K562 (cell line): ENCODE measurements around the gene ATG14. TPM values are rescaled to one million over a fixed set of nuclear protein-coding genes. Genes with fewer than 3 reads are reported as not detected.
"Not testable (repeated sequence)": the region's sequence is repeated elsewhere in the genome, so short reads cannot be mapped to it uniquely, and the experiment has no call there.

ENCODE experiments used
- ATAC-seq: fragments of 200-7000 bp; cut with Tn5 transposase; 3 replicates; pipeline ENCODE4 v1.9.1; 2020; ENCODE audit warnings: moderate library complexity
- BruUV-seq: library from RNA; stranded (reverse); fragments of 400-500 nt; replicated peaks from 2 replicates; lab custom pipeline; 2021; lab: Mats Ljungman, UMichigan
- CTCF ChIA-PET: fragments of 300-600 bp; formaldehyde crosslinking; extraction: SDS; loops from one replicate; lab custom pipeline; 2021; ENCODE audit warnings: low intra/inter-chr PET ratio; lab: Yijun Ruan, JAX
- POLR2A ChIA-PET: fragments of 300-600, 350-650 bp; sonication (Branson Sonifier 250); formaldehyde crosslinking; extraction: SDS; loops from one replicate; lab custom pipeline; 2021; ENCODE audit warnings: antibody characterized with exemption, inconsistent platforms; lab: Yijun Ruan, JAX
- DNase-seq, 4 experiments: peaks; one replicate each; pipeline versions ENCODE4 v3.0.0 to v3.0.0-alpha.2; 2011 to 2018; ENCODE audit warnings: low spot score in 3 of 4, mixed read lengths in 3 of 4; ENCODE audit errors: extremely low read depth in 1 of 4
- FAIRE-seq: peaks from 2 replicates; lab custom pipeline; 2011; peaks lifted over from hg19 to GRCh38; lab: Jason Lieb, UNC
- H2AFZ ChIP-seq: 2 replicates; pipeline ENCODE4 v1.6.0; 2011; ENCODE audit warnings: low read depth, low read length, control low read depth, inconsistent platforms
- H3K27ac ChIP-seq: fragments of 200-600 bp; 3 replicates; pipeline ENCODE4 v1.8.0; 2011; ENCODE audit warnings: low read depth, mild to moderate bottlenecking, control low read depth, inconsistent platforms, low read length, moderate library complexity, mixed read lengths; ENCODE audit errors: extremely low read depth
- H3K27me3 ChIP-seq, 2 experiments: fragments of 300-600 bp in 1 of 2; 2 replicates in 1 of 2; 3 replicates in 1 of 2; pipeline versions ENCODE4 v1.6.0 to v1.8.0; 2011; ENCODE audit warnings: inconsistent platforms in 2 of 2, low read length in 2 of 2, mild to moderate bottlenecking in 1 of 2, mixed read lengths in 1 of 2, moderate library complexity in 1 of 2; ENCODE audit not compliant: control insufficient read depth in 2 of 2, insufficient read depth in 2 of 2
- H3K36me3 ChIP-seq: fragments of 300-600 bp; 3 replicates; pipeline ENCODE4 v1.8.0; 2011; ENCODE audit warnings: mild to moderate bottlenecking, low read length, inconsistent platforms; ENCODE audit not compliant: control insufficient read depth, insufficient read depth
- H3K4me1 ChIP-seq, 2 experiments: fragments of 200-600 bp in 1 of 2; replicated peaks in 1 of 2; 2 replicates in 1 of 2; 3 replicates in 1 of 2; pipeline versions ENCODE4 v1.5.1 to v1.8.0; 2011; ENCODE audit warnings: inconsistent platforms in 2 of 2, low read length in 2 of 2, mild to moderate bottlenecking in 1 of 2, mixed read lengths in 1 of 2, moderate library complexity in 1 of 2; ENCODE audit not compliant: control insufficient read depth in 2 of 2, insufficient read depth in 2 of 2
- H3K4me2 ChIP-seq: 2 replicates; pipeline ENCODE4 v1.6.1; 2011; ENCODE audit warnings: low read length, control low read depth, inconsistent platforms, mixed read lengths; ENCODE audit not compliant: insufficient read depth
- H3K4me3 ChIP-seq: fragments of 200-600 bp; sonication (generic), shearing (Covaris generic); 2 replicates; pipeline ENCODE4 v1.5.1; 2016; ENCODE audit warnings: control low read depth, inconsistent platforms
- H3K79me2 ChIP-seq: fragments of 200-600 bp; 3 replicates; pipeline ENCODE4 v1.8.0; 2011; ENCODE audit warnings: low read length, inconsistent platforms; ENCODE audit not compliant: control insufficient read depth, insufficient read depth
- H3K9ac ChIP-seq, 2 experiments: 2 replicates each; pipeline versions ENCODE4 v1.6.0 to v1.6.1; 2011; ENCODE audit warnings: low read depth in 2 of 2, low read length in 2 of 2, control low read depth in 1 of 2, inconsistent platforms in 1 of 2, mild to moderate bottlenecking in 1 of 2, mixed read lengths in 1 of 2; ENCODE audit not compliant: insufficient read depth in 1 of 2
- H3K9me1 ChIP-seq: one replicate; pipeline ENCODE4 v1.6.0; 2011; ENCODE audit warnings: inconsistent platforms, mild to moderate bottlenecking, low read length, moderate library complexity; ENCODE audit not compliant: control insufficient read depth, insufficient read depth
- H3K9me3 ChIP-seq: replicated peaks from 2 replicates; pipeline ENCODE4 v1.5.1; 2011; ENCODE audit warnings: low read depth, low read length, inconsistent platforms; ENCODE audit not compliant: control insufficient read depth, insufficient read depth
- H4K20me1 ChIP-seq: replicated peaks from 2 replicates; pipeline ENCODE4 v1.6.1; 2011; ENCODE audit warnings: low read length, inconsistent platforms, mixed read lengths; ENCODE audit not compliant: control insufficient read depth, insufficient read depth
- ATF1 ChIP-seq, 2 experiments: fragments of 450-650 bp in 1 of 2; IDR thresholded peaks; 2 replicates each; pipeline ENCODE4 v1.6.1; 2016; ENCODE audit warnings: missing compliant biosample characterization in 1 of 2, missing genetic modification characterization in 1 of 2
- CBX5 ChIP-seq: IDR thresholded peaks from 2 replicates; pipeline ENCODE4 v1.6.1; 2014; ENCODE audit warnings: low read depth, borderline replicate concordance
- CBX8 ChIP-seq: fragments of 200-600 bp; sonication (generic); IDR thresholded peaks from 2 replicates; pipeline ENCODE4 v1.6.1; 2012; ENCODE audit warnings: borderline replicate concordance, mixed run types, low read depth, mild to moderate bottlenecking, moderate library complexity, mixed read lengths, low read length, control low read depth, inconsistent platforms; ENCODE audit not compliant: poor library complexity, severe bottlenecking; ENCODE audit errors: extremely low read depth
- CCNT2 ChIP-seq: IDR thresholded peaks from 2 replicates; pipeline ENCODE4 v1.6.1; 2011; ENCODE audit warnings: borderline replicate concordance, low read depth, mild to moderate bottlenecking, moderate library complexity, mixed read lengths, low read length; ENCODE audit not compliant: insufficient read length; ENCODE audit errors: extremely low read depth
- DIDO1 ChIP-seq: fragments of 450-650 bp; IDR thresholded peaks from 2 replicates; pipeline ENCODE4 v1.6.1; 2016; ENCODE audit warnings: low read depth, missing biosample characterization, missing genetic modification characterization
- HMGN3 ChIP-seq: IDR thresholded peaks from 2 replicates; pipeline ENCODE4 v1.6.1; 2011; ENCODE audit warnings: borderline replicate concordance, low read depth, mild to moderate bottlenecking, mixed read lengths, low read length; ENCODE audit not compliant: insufficient read length; ENCODE audit errors: extremely low read depth
- IRF2 ChIP-seq: sonication (generic); formaldehyde crosslinking; IDR thresholded peaks from 2 replicates; pipeline ENCODE4 v1.8.1; 2022; ENCODE audit warnings: mild to moderate bottlenecking, missing genetic modification reagents
- LCOR ChIP-seq: sonication (generic); formaldehyde crosslinking; IDR thresholded peaks from 2 replicates; pipeline ENCODE4 v1.8.0; 2022; ENCODE audit warnings: mild to moderate bottlenecking, missing genetic modification reagents
- SMAD2 ChIP-seq: fragments of 150-350 bp; IDR thresholded peaks from 2 replicates; pipeline ENCODE4 v1.6.1; 2014; ENCODE audit warnings: low read depth, mild to moderate bottlenecking, low read length
- WGBS: fragments of 100-300 bp; shearing (Covaris generic); methylation state at CpG from one replicate; pipeline ENCODE4 v1.1.6; 2016; ENCODE audit warnings: low coverage, mixed read lengths; ENCODE audit not compliant: insufficient coverage; ENCODE audit errors: missing lambda C conversion rate; 5-methylcytosine and 5-hydroxymethylcytosine counted together
- in situ Hi-C: fragments of 300-500 bp; cut with MboI; formaldehyde crosslinking; loops from 4 replicates; pipeline ENCODE4 v1.15.0; 2018; ENCODE audit warnings: inconsistent platforms, mixed read lengths
- intact Hi-C: fragments of 100-400 bp; cut with micrococcal nuclease; formaldehyde crosslinking; loops from 2 replicates; pipeline ENCODE4 v1.14.2; 2022
- polyA plus RNA-seq, 8 experiments: library from polyadenylated mRNA; depleted of rRNA in 4 of 8; stranded (reverse) in 5 of 8; unstranded in 3 of 8; fragments of >200 nt; fragmentation: Nextera tagmentation in 2 of 8; fragmentation: Illumina TruSeq in 1 of 8; extraction: Ambion mirVana in 2 of 8; extraction: Trizol in 1 of 8; gene quantifications; 2 replicates each; pipeline versions ENCODE4 v1.2.1 to v1.2.3, GENCODE V29; 2011 to 2014; ENCODE audit warnings: inconsistent platforms in 1 of 8, missing spikeins in 1 of 8
- total RNA-seq, 7 experiments: library from RNA; depleted of rRNA in 6 of 7; stranded (reverse); fragments of >200 nt in 6 of 7; fragmentation: Illumina TruSeq in 2 of 7; extraction: Trizol in 2 of 7; gene quantifications; 2 replicates each; pipeline versions ENCODE4 v1.2.1 to v1.2.3, GENCODE V29; 2011 to 2021; ENCODE audit warnings: low replicate concordance in 1 of 7
- TF ChIP-seq, protein P1 (sequence below): fragments of 250-450 bp; sonication (Bioruptor Pico); IDR thresholded peaks from 2 replicates; pipeline ENCODE4 v1.8.0; 2021; ENCODE audit warnings: mild to moderate bottlenecking, moderate library complexity
- TF ChIP-seq, protein P2 (sequence below): fragments of 450-650 bp; formaldehyde crosslinking; IDR thresholded peaks from 2 replicates; pipeline ENCODE4 v1.4.0; 2020; ENCODE audit warnings: mild to moderate bottlenecking, moderate library complexity
- TF ChIP-seq, protein P3 (sequence below): sonication (generic); formaldehyde crosslinking; IDR thresholded peaks from 2 replicates; pipeline ENCODE4 v1.8.1; 2023; ENCODE audit warnings: mild to moderate bottlenecking, missing genetic modification reagents, moderate library complexity

The ATG14 gene
- total and polyA plus RNA-seq, 9 of the 15 experiments (the other 6 are each of a cell fraction or from before 2014, with no cell fraction given) = 0.55 to 4.2 (median 3.5) TPM

DNA sequence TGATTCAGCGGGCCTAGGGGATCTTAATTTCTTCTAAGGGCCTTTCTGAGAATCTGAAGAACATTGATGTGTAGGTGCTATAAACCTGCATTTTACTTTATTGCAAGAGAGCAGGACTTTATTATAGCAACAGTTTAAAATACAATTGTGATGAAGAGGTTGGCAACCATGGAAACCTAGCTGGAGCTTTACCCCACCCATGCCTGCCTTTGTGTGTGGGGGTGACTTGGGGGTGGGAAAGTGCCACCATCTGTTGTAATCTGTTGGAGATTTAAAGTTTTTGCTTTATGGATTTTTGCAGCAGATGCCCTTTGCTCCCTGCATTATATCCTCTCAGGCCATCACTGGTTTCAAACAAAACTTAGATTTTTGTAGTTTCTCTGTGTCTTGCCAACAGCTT lies 64.6 kb downstream of the ATG14 start (continued):
- TF ChIP-seq CCNT2 = no peak
- TF ChIP-seq, protein P1, sequence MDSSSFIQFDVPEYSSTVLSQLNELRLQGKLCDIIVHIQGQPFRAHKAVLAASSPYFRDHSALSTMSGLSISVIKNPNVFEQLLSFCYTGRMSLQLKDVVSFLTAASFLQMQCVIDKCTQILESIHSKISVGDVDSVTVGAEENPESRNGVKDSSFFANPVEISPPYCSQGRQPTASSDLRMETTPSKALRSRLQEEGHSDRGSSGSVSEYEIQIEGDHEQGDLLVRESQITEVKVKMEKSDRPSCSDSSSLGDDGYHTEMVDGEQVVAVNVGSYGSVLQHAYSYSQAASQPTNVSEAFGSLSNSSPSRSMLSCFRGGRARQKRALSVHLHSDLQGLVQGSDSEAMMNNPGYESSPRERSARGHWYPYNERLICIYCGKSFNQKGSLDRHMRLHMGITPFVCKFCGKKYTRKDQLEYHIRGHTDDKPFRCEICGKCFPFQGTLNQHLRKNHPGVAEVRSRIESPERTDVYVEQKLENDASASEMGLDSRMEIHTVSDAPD = no peak
- no peak for TF ChIP-seq ATF1 (CRISPR knock-in tag; IDR thresholded peaks at IDR 0.05)
- no peak for TF ChIP-seq ATF1 (tag; IDR thresholded peaks at IDR 0.05)
- TF ChIP-seq, protein P2, sequence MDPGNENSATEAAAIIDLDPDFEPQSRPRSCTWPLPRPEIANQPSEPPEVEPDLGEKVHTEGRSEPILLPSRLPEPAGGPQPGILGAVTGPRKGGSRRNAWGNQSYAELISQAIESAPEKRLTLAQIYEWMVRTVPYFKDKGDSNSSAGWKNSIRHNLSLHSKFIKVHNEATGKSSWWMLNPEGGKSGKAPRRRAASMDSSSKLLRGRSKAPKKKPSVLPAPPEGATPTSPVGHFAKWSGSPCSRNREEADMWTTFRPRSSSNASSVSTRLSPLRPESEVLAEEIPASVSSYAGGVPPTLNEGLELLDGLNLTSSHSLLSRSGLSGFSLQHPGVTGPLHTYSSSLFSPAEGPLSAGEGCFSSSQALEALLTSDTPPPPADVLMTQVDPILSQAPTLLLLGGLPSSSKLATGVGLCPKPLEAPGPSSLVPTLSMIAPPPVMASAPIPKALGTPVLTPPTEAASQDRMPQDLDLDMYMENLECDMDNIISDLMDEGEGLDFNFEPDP (CRISPR knock-in tag) = no peak
- no peak for TF ChIP-seq CBX8
- TF ChIP-seq CBX5 = no peak
- TF ChIP-seq LCOR (CRISPR knock-in tag) = no peak
- no peak for TF ChIP-seq IRF2
- TF ChIP-seq HMGN3 = no peak
- TF ChIP-seq DIDO1 = no peak
- TF ChIP-seq, protein P3, sequence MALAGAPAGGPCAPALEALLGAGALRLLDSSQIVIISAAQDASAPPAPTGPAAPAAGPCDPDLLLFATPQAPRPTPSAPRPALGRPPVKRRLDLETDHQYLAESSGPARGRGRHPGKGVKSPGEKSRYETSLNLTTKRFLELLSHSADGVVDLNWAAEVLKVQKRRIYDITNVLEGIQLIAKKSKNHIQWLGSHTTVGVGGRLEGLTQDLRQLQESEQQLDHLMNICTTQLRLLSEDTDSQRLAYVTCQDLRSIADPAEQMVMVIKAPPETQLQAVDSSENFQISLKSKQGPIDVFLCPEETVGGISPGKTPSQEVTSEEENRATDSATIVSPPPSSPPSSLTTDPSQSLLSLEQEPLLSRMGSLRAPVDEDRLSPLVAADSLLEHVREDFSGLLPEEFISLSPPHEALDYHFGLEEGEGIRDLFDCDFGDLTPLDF (CRISPR knock-in tag) = no peak
- no peak for TF ChIP-seq SMAD2

DNA sequence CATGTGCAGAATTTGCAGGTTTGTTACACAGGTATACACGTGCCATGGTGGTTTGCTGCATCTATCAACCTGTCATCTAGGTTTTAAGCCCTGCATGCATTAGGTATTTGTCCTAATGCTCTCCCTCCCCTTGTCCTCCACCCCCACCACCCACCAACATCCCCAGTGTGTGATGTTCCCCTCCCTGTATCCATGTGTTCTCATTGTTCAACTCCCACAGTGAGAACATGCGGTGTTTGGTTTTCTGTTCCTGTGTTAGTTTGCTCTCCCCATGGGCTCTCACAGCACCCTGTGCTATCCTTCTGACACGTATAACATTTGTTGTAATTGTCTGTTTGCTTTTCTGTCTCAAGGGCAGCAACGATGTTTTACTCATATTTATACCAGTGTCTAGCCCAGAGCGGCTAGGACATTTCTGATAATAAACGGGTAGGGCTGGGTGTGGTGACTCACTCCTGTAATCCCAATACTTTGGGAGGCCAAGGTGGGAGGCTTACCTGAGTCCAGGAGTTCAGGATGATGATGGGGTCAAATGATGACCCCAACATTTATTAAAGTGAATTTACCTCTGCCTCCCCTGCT lies 67.0 kb downstream of the ATG14 start:
- CTCF ChIA-PET, H4K20me1 ChIP-seq, intact Hi-C loops, ATAC-seq, H3K9me3 ChIP-seq, POLR2A ChIA-PET, DNase-seq, FAIRE-seq, H3K9me1 ChIP-seq, in situ Hi-C loops, H3K4me3 ChIP-seq, H3K27ac ChIP-seq, H3K36me3 ChIP-seq, H3K4me2 ChIP-seq, H3K27me3 ChIP-seq, BruUV-seq, H3K9ac ChIP-seq, H3K4me1 ChIP-seq, H2AFZ ChIP-seq: not testable (repeated sequence)
- peaks cover 39% of the 10 kb centered on the region for H3K79me2 ChIP-seq
- 48% methylated on average over 5 of the region's 6 CpGs for WGBS
